ENCODE data around the gene MYH10.

The MYH10 gene

GRCh38 chr17:8630227-8630801, at the start of gene MYH10:
Gene MYH10, minus strand, starts transcription at chr17:8630725. Its CDS starts 7,479 bp downstream, at chr17:8623246.
- Histone ChIP-seq H3K4me3 (ENCODE audit: low read depth in 1 of 2, low read length in 2 of 2) (peak within 1 kb of the TSS; percentile 68 to 85), H3K27ac (ENCODE audit: low read length) (peak within 1 kb of the TSS; percentile 23), H3K36me3 (ENCODE audit: control insufficient read depth in 1 of 2, insufficient read depth in 2 of 2, low read length in 2 of 2) (no peaks in the 10 kb centered on the region), H3K27me3 (ENCODE audit: low read depth, low read length) (no peaks in the 10 kb centered on the region), H3K4me1 (ENCODE audit: control insufficient read depth in 1 of 2, insufficient read depth in 2 of 2, low read length in 2 of 2) (peaks cover 0 to 7% of the 10 kb centered on the region in 2 donors), H3K9me3 (ENCODE audit: control insufficient read depth in 1 of 2, low read length in 2 of 2) (no peaks in the 10 kb centered on the region)

GRCh38 chr17:8679126-8679525, 48.6 kb upstream of the MYH10 start:
- Histone ChIP-seq H3K4me3 (ENCODE audit: low read depth in 1 of 2, low read length in 2 of 2) (no peak overlapping the region), H3K27ac (ENCODE audit: low read length) (no peak overlapping the region), H3K27me3 (ENCODE audit: low read depth, low read length) (no peaks in the 10 kb centered on the region), H3K36me3 (ENCODE audit: control insufficient read depth in 1 of 2, insufficient read depth in 2 of 2, low read length in 2 of 2) (no peaks in the 10 kb centered on the region), H3K9me3 (ENCODE audit: control insufficient read depth in 1 of 2, low read length in 2 of 2) (no peaks in the 10 kb centered on the region), H3K4me1 (ENCODE audit: control insufficient read depth in 1 of 2, insufficient read depth in 2 of 2, low read length in 2 of 2) (peaks cover 0 to 12% of the 10 kb centered on the region in 2 donors)

- H3K9me3 ChIP-seq (ENCODE audit: control insufficient read depth in 1 of 2, low read length in 2 of 2): no peaks in the 10 kb centered on the region
- H3K4me1 ChIP-seq (ENCODE audit: control insufficient read depth in 1 of 2, insufficient read depth in 2 of 2, low read length in 2 of 2): peaks cover 0 to 6% of the 10 kb centered on the region in 2 donors
- no peak overlapping the region for H3K27ac ChIP-seq (ENCODE audit: low read length)
- no peak overlapping the region for H3K4me3 ChIP-seq (ENCODE audit: low read depth in 1 of 2, low read length in 2 of 2)
- no peaks in the 10 kb centered on the region for H3K36me3 ChIP-seq (ENCODE audit: control insufficient read depth in 1 of 2, insufficient read depth in 2 of 2, low read length in 2 of 2)
- H3K27me3 ChIP-seq (ENCODE audit: low read depth, low read length): no peaks in the 10 kb centered on the region
These were observed 44.8 kb upstream of the MYH10 start for GRCh38 chr17:8675306-8675705.

GRCh38 chr17:8674344-8675305, 44.1 kb upstream of the MYH10 start:
- no peak overlapping the region for H3K4me3 ChIP-seq (ENCODE audit: low read depth in 1 of 2, low read length in 2 of 2)
- H3K9me3 ChIP-seq (ENCODE audit: control insufficient read depth in 1 of 2, low read length in 2 of 2): no peaks in the 10 kb centered on the region
- H3K27me3 ChIP-seq (ENCODE audit: low read depth, low read length): no peaks in the 10 kb centered on the region
- no peaks in the 10 kb centered on the region for H3K36me3 ChIP-seq (ENCODE audit: control insufficient read depth in 1 of 2, insufficient read depth in 2 of 2, low read length in 2 of 2)
- H3K4me1 ChIP-seq (ENCODE audit: control insufficient read depth in 1 of 2, insufficient read depth in 2 of 2, low read length in 2 of 2): peaks cover 0 to 6% of the 10 kb centered on the region in 2 donors
- H3K27ac ChIP-seq (ENCODE audit: low read length): no peak overlapping the region

- no peaks in the 10 kb centered on the region for H3K9me3 ChIP-seq (ENCODE audit: control insufficient read depth in 1 of 2, low read length in 2 of 2)
- no peak overlapping the region for H3K4me3 ChIP-seq (ENCODE audit: low read depth in 1 of 2, low read length in 2 of 2)
- H3K36me3 ChIP-seq (ENCODE audit: control insufficient read depth in 1 of 2, insufficient read depth in 2 of 2, low read length in 2 of 2): no peaks in the 10 kb centered on the region
- no peaks in the 10 kb centered on the region for H3K27me3 ChIP-seq (ENCODE audit: low read depth, low read length)
- H3K4me1 ChIP-seq (ENCODE audit: control insufficient read depth in 1 of 2, insufficient read depth in 2 of 2, low read length in 2 of 2): peaks cover 0 to 6% of the 10 kb centered on the region in 2 donors
- no peak overlapping the region for H3K27ac ChIP-seq (ENCODE audit: low read length)
These were observed 43.1 kb upstream of the MYH10 start for GRCh38 chr17:8673612-8674011.

- Histone ChIP-seq H3K9me3 (ENCODE audit: control insufficient read depth in 1 of 2, low read length in 2 of 2) (no peaks in the 10 kb centered on the region), H3K4me1 (ENCODE audit: control insufficient read depth in 1 of 2, insufficient read depth in 2 of 2, low read length in 2 of 2) (peaks cover 0 to 6% of the 10 kb centered on the region in 2 donors), H3K27ac (ENCODE audit: low read length) (no peak overlapping the region), H3K4me3 (ENCODE audit: low read depth in 1 of 2, low read length in 2 of 2) (no peak overlapping the region), H3K36me3 (ENCODE audit: control insufficient read depth in 1 of 2, insufficient read depth in 2 of 2, low read length in 2 of 2) (no peaks in the 10 kb centered on the region), H3K27me3 (ENCODE audit: low read depth, low read length) (no peaks in the 10 kb centered on the region)
These were observed 41.8 kb upstream of the MYH10 start for GRCh38 chr17:8672326-8672725.

- Histone ChIP-seq H3K36me3 (ENCODE audit: control insufficient read depth in 1 of 2, insufficient read depth in 2 of 2, low read length in 2 of 2) (no peaks in the 10 kb centered on the region), H3K27ac (ENCODE audit: low read length) (no peak overlapping the region), H3K4me1 (ENCODE audit: control insufficient read depth in 1 of 2, insufficient read depth in 2 of 2, low read length in 2 of 2) (peaks cover 0 to 6% of the 10 kb centered on the region in 2 donors), H3K27me3 (ENCODE audit: low read depth, low read length) (no peaks in the 10 kb centered on the region), H3K9me3 (ENCODE audit: control insufficient read depth in 1 of 2, low read length in 2 of 2) (no peaks in the 10 kb centered on the region), H3K4me3 (ENCODE audit: low read depth in 1 of 2, low read length in 2 of 2) (no peak overlapping the region)
These were observed 39.9 kb upstream of the MYH10 start for GRCh38 chr17:8670421-8670820.

- H3K27me3 ChIP-seq (ENCODE audit: low read depth, low read length): no peaks in the 10 kb centered on the region
- H3K4me3 ChIP-seq (ENCODE audit: low read depth in 1 of 2, low read length in 2 of 2): no peak overlapping the region
- H3K4me1 ChIP-seq (ENCODE audit: control insufficient read depth in 1 of 2, insufficient read depth in 2 of 2, low read length in 2 of 2): no peaks in the 10 kb centered on the region
- no peak overlapping the region for H3K27ac ChIP-seq (ENCODE audit: low read length)
- H3K36me3 ChIP-seq (ENCODE audit: control insufficient read depth in 1 of 2, insufficient read depth in 2 of 2, low read length in 2 of 2): no peaks in the 10 kb centered on the region
- H3K9me3 ChIP-seq (ENCODE audit: control insufficient read depth in 1 of 2, low read length in 2 of 2): no peaks in the 10 kb centered on the region
These were observed 37.7 kb upstream of the MYH10 start for GRCh38 chr17:8668176-8668740.

GRCh38 chr17:8667421-8667820, 36.9 kb upstream of the MYH10 start:
- no peaks in the 10 kb centered on the region for H3K4me1 ChIP-seq (ENCODE audit: control insufficient read depth in 1 of 2, insufficient read depth in 2 of 2, low read length in 2 of 2)
- no peaks in the 10 kb centered on the region for H3K9me3 ChIP-seq (ENCODE audit: control insufficient read depth in 1 of 2, low read length in 2 of 2)
- H3K27me3 ChIP-seq (ENCODE audit: low read depth, low read length): no peaks in the 10 kb centered on the region
- H3K27ac ChIP-seq (ENCODE audit: low read length): no peak overlapping the region
- no peak overlapping the region for H3K4me3 ChIP-seq (ENCODE audit: low read depth in 1 of 2, low read length in 2 of 2)
- H3K36me3 ChIP-seq (ENCODE audit: control insufficient read depth in 1 of 2, insufficient read depth in 2 of 2, low read length in 2 of 2): no peaks in the 10 kb centered on the region

GRCh38 chr17:8665684-8666083, 35.2 kb upstream of the MYH10 start:
- H3K9me3 ChIP-seq (ENCODE audit: control insufficient read depth in 1 of 2, low read length in 2 of 2): no peaks in the 10 kb centered on the region
- H3K27ac ChIP-seq (ENCODE audit: low read length): no peak overlapping the region
- H3K27me3 ChIP-seq (ENCODE audit: low read depth, low read length): no peaks in the 10 kb centered on the region
- H3K4me3 ChIP-seq (ENCODE audit: low read depth in 1 of 2, low read length in 2 of 2): no peak overlapping the region
- H3K36me3 ChIP-seq (ENCODE audit: control insufficient read depth in 1 of 2, insufficient read depth in 2 of 2, low read length in 2 of 2): no peaks in the 10 kb centered on the region
- no peaks in the 10 kb centered on the region for H3K4me1 ChIP-seq (ENCODE audit: control insufficient read depth in 1 of 2, insufficient read depth in 2 of 2, low read length in 2 of 2)

- Histone ChIP-seq H3K4me3 (ENCODE audit: low read depth in 1 of 2, low read length in 2 of 2) (no peak overlapping the region), H3K27ac (ENCODE audit: low read length) (no peak overlapping the region), H3K9me3 (ENCODE audit: control insufficient read depth in 1 of 2, low read length in 2 of 2) (no peaks in the 10 kb centered on the region), H3K27me3 (ENCODE audit: low read depth, low read length) (no peaks in the 10 kb centered on the region), H3K36me3 (ENCODE audit: control insufficient read depth in 1 of 2, insufficient read depth in 2 of 2, low read length in 2 of 2) (no peaks in the 10 kb centered on the region), H3K4me1 (ENCODE audit: control insufficient read depth in 1 of 2, insufficient read depth in 2 of 2, low read length in 2 of 2) (no peaks in the 10 kb centered on the region)
These were observed 34.1 kb upstream of the MYH10 start for GRCh38 chr17:8664456-8665126.
